Ovary (tissue), 3 donors: ENCODE results near the gene PEPD.

ENCODE experiments used
- EP300 ChIP-seq: sonication (generic); formaldehyde crosslinking; IDR thresholded peaks from one replicate; pipeline ENCODE4 v1.6.1; 2017; ENCODE audit warnings: antibody characterized with exemption
- POLR2A ChIP-seq: fragments of 450-650 bp; IDR thresholded peaks from one replicate; pipeline ENCODE4 v1.6.1; 2017; ENCODE audit warnings: antibody characterized with exemption, mild to moderate bottlenecking, moderate library complexity
- TF ChIP-seq, protein P1 (sequence below), 3 donors: fragments of 450-650 bp in 2 of 3; fragments of 200-600 bp in 1 of 3; IDR thresholded peaks; one replicate each; pipeline versions ENCODE4 v1.5.1 to v1.8.0; 2016 to 2022; ENCODE audit warnings: antibody characterized with exemption in 3 of 3, mild to moderate bottlenecking in 1 of 3
- donor health status: DM: no; HTN: no; CAD: no.

DNA sequence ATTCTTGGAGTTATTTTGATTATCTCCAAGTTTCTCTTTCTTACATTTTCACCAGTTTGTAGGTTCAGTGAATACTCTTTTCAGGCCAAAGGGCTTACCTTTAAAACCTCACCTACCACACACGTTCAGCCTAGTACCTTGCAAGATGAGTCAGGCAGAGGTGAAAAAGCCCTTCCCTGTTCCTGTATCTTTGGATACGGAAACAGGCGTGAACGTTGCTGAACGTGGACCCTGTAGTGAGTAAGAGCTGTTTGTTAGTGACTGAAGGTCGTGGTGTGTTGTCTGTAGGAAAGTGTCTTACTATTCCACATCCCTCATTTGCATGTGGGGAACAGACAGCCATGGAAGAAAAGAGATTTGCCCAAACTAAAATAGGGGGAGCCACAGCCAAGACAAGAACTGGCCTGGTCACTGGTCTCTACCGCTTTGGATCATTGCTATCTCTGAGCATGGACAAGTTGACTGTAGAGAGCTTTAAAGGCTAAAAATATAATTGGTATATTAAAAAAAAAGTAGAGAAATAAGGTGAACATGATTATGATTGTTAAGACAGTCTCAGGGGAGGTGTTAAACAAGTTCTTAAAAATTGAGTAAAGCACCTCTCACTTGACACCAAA, 144.5 kb downstream of the PEPD start:
- no peak for TF ChIP-seq POLR2A
- TF ChIP-seq, protein P1, sequence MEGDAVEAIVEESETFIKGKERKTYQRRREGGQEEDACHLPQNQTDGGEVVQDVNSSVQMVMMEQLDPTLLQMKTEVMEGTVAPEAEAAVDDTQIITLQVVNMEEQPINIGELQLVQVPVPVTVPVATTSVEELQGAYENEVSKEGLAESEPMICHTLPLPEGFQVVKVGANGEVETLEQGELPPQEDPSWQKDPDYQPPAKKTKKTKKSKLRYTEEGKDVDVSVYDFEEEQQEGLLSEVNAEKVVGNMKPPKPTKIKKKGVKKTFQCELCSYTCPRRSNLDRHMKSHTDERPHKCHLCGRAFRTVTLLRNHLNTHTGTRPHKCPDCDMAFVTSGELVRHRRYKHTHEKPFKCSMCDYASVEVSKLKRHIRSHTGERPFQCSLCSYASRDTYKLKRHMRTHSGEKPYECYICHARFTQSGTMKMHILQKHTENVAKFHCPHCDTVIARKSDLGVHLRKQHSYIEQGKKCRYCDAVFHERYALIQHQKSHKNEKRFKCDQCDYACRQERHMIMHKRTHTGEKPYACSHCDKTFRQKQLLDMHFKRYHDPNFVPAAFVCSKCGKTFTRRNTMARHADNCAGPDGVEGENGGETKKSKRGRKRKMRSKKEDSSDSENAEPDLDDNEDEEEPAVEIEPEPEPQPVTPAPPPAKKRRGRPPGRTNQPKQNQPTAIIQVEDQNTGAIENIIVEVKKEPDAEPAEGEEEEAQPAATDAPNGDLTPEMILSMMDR (IDR thresholded peaks at IDR 0.05) = no peak
- no peak for TF ChIP-seq EP300
